GM12878 (cell line): ENCODE measurements around the gene CRBN. TPM values are rescaled to one million over a fixed set of nuclear protein-coding genes. Genes with fewer than 3 reads are reported as not detected.

Experiments
- CBX3 ChIP-seq: fragments of 200-600 bp; sonication (generic); IDR thresholded peaks from 2 replicates; pipeline ENCODE4 v1.6.1; 2016; ENCODE audit warnings: low read depth, borderline replicate concordance
- CEBPB ChIP-seq, 2 experiments: fragments of 150-350 bp in 1 of 2; IDR thresholded peaks; 2 replicates each; pipeline ENCODE4 v1.6.1; 2012 to 2014; ENCODE audit warnings: low read depth in 2 of 2, low read length in 2 of 2, borderline replicate concordance in 1 of 2, inconsistent platforms in 1 of 2
- EP300 ChIP-seq, 2 experiments: fragments of 150-350 bp in 1 of 2; IDR thresholded peaks; 2 replicates each; pipeline ENCODE4 v1.6.1; 2011 to 2012; ENCODE audit warnings: low read depth in 2 of 2, low read length in 2 of 2, borderline replicate concordance in 1 of 2, improper control_type of control experiment in 1 of 2, inconsistent platforms in 1 of 2; ENCODE audit not compliant: control insufficient read depth in 1 of 2
- NKRF ChIP-seq: fragments of 450-650 bp; conservative IDR thresholded peaks from 2 replicates; pipeline ENCODE4 v1.6.1; 2017; ENCODE audit warnings: mild to moderate bottlenecking, moderate library complexity
- RAD21 ChIP-seq: IDR thresholded peaks from 2 replicates; pipeline ENCODE4 v1.6.1; 2011; ENCODE audit warnings: mild to moderate bottlenecking, low read depth, low read length, moderate library complexity; ENCODE audit not compliant: insufficient read depth
- RB1 ChIP-seq: fragments of 450-650 bp; formaldehyde crosslinking; IDR thresholded peaks from 2 replicates; pipeline ENCODE4 v1.6.1; 2017; ENCODE audit warnings: mild to moderate bottlenecking, borderline replicate concordance
- RELB ChIP-seq: fragments of 450-650 bp; IDR thresholded peaks from 2 replicates; pipeline ENCODE4 v1.6.1; 2017; ENCODE audit warnings: low read depth, mild to moderate bottlenecking, moderate library complexity
- TCF3 ChIP-seq: IDR thresholded peaks from 2 replicates; pipeline ENCODE4 v1.6.1; 2012; ENCODE audit warnings: low read depth, mild to moderate bottlenecking, low read length, borderline replicate concordance; ENCODE audit not compliant: insufficient read depth
- ZBED1 ChIP-seq: IDR thresholded peaks from 2 replicates; pipeline ENCODE4 v1.6.1; 2016; ENCODE audit warnings: borderline replicate concordance
- ZSCAN29 ChIP-seq: fragments of 450-650 bp; IDR thresholded peaks from 2 replicates; pipeline ENCODE4 v1.6.1; 2017; ENCODE audit warnings: mild to moderate bottlenecking, moderate library complexity
- polyA plus RNA-seq, 11 experiments: library from polyadenylated mRNA; depleted of rRNA in 4 of 11; unstranded in 6 of 11; stranded (reverse) in 5 of 11; fragments of >200 nt; fragmentation: Nextera tagmentation in 4 of 11; fragmentation: Illumina TruSeq in 1 of 11; extraction: Ambion mirVana in 4 of 11; extraction: Trizol in 1 of 11; gene quantifications; 1 replicate in 1 of 11; 2 replicates in 10 of 11; pipeline versions ENCODE4 v1.2.1 to v1.2.3, GENCODE V29; 2011 to 2016; ENCODE audit warnings: inconsistent platforms in 2 of 11, missing spikeins in 2 of 11, low read depth in 1 of 11
- total RNA-seq, 4 experiments: library from RNA; depleted of rRNA in 3 of 4; stranded (reverse); fragments of >200 nt in 3 of 4; fragmentation: Illumina TruSeq in 1 of 4; extraction: Trizol in 1 of 4; gene quantifications; 2 replicates each; pipeline versions ENCODE4 v1.2.1 to v1.2.3, GENCODE V29; 2013 to 2021
- TF ChIP-seq, protein P1 (sequence below): IDR thresholded peaks from 2 replicates; pipeline ENCODE4 v1.6.1; 2011; ENCODE audit warnings: low read depth, low read length, improper control_type of control experiment, borderline replicate concordance

The CRBN gene
- total and polyA plus RNA-seq, 10 of the 15 experiments (the other 5 are each of a cell fraction or from before 2014, with no cell fraction given): 21.7 to 115 (median 35.8) TPM

DNA sequence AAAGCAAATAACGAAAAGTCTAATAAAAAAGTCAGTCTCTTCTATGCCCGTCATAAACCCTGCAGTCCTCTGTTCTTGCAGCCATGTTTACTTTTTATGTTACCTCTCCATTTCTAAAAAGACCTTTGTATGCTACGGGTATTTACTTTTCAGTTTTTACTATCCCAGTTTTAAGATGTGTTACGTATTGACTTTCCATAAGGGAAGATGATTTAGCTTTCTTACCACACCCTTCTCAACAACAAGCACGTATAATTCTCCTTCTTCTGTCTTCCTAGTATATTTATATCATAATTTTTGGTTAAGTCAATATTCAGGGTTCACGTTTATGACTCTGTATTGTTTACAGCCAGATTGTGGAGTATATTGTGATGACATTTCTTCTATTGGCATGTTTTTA, 42.0 kb downstream of the CRBN start (continued):
- TF ChIP-seq, protein P1, sequence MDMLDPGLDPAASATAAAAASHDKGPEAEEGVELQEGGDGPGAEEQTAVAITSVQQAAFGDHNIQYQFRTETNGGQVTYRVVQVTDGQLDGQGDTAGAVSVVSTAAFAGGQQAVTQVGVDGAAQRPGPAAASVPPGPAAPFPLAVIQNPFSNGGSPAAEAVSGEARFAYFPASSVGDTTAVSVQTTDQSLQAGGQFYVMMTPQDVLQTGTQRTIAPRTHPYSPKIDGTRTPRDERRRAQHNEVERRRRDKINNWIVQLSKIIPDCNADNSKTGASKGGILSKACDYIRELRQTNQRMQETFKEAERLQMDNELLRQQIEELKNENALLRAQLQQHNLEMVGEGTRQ: no peak
- TF ChIP-seq ZSCAN29: no peak
- no peak for TF ChIP-seq NKRF
- TF ChIP-seq RAD21: no peak
- no peak for TF ChIP-seq TCF3
- no peak for TF ChIP-seq RB1
- TF ChIP-seq CBX3: no peak
- TF ChIP-seq RELB: no peak
- no peak for TF ChIP-seq ZBED1
- TF ChIP-seq EP300 (IDR thresholded peaks at IDR 0.05; ENCODE audit: borderline replicate concordance in 1 of 2, control insufficient read depth in 1 of 2, low read depth in 2 of 2, low read length in 2 of 2): no peak
- no peak for TF ChIP-seq CEBPB (IDR thresholded peaks at IDR 0.05; ENCODE audit: borderline replicate concordance in 1 of 2, low read depth in 2 of 2, low read length in 2 of 2)
- TF ChIP-seq, all 136 proteins: peak for 0
